SKM-1 (cell line): ENCODE data around the gene PHC3.

ENCODE experiments used
- DNase-seq: peaks from one replicate; lab custom pipeline; 2025; ENCODE audit not compliant: unreplicated experiment; lab: John Stamatoyannopoulos, UW

The PHC3 gene

DNA sequence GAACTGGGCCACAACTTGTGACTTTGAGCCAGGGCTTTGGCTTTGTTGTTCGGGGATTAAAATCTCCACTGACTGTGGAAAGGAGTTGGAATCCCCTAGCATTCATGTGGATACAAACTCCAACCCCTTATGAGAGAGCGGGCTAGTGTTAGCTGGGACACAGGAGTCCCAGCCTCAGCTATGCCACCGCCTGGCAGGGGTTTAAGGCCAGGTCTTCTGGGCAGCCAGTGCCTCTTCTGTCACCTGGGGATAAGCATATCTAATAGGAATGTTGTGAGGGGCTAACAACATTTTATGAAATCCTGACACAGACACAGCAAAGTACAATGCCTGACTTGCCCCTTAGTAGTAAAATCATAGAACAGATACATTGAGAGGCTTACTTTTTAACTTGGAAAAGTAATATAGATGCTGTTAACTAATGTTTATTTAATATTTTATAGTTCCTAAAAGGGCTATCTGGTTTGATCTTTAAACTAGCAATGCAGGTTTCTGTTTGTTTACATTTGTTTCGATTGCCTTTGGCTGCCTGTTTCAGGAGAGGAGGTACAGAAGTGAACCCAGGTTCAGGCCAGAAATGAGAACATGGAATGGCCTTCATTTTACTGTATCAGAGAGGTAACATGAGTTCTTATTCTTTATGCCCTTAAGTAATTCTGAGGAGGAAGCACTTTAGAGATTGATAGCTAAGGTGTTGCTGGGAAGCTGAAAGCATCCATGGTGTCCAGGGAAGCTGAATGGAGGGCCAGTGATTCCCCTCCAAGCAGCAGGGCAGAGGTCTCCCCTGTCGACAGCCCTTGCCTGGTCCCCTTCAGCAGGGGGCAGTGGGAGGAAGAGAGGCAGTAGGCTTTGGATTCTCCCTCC is 135.0 kb downstream of the PHC3 start:
- no peak for DNase-seq

DNA sequence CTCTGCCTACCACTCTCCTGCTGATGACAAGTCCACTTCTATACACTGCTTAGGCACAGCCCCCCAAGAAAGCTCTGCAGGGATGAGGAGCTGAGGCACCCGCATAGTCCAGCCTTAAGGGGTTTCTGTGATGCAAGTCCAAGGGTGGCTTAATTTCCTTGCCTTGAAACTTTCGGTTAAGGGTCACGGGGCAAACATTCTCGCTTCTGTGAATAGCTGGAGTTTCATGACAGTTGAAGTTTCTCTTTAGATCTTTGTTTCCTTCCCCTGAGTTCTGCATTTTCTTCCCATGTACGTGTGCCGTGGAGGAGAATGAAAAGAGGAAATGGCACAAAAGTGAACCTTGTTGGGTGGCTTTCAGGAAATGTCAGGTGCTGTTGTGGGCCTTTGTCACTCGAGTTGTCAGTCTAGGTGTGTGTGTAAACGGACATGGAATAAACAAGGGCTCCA is 136.7 kb downstream of the PHC3 start:
- peak; percentile 79 for DNase-seq

- no peak for DNase-seq
Measured at GRCh38 chr3:170044271-170044670, 137.3 kb downstream of the PHC3 start.

DNA sequence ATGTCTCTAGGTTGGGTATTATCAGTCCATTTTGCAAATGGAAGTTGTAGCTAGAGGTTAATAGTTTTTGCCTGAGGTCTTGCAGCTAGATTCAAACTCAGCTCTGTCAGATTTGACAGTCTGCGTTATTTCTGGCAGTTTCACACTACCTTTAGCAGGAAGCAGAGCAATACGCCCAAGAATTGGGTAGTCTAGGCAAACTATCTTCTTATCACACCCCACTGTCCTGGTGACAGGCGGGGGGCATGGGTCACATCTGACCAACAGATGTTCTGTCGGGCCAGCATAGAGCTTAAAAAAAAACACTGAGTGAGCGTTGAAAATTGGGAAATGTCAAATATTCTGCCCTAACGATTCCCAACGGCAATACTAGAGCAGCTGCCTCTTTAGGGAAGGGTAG is 138.0 kb downstream of the PHC3 start:
- no peak for DNase-seq

GRCh38 chr3:170040418-170040817 is 141.1 kb downstream of the PHC3 start:
- no peak for DNase-seq

GRCh38 chr3:170038434-170039110 is 143.0 kb downstream of the PHC3 start:
- DNase-seq = peak; percentile 64
